Prostate gland (tissue), 2 donors: ENCODE data around the gene DCLK2.

Experiments
- CTCF ChIP-seq, 4 experiments: fragments of 200-600 bp in 2 of 4; fragments of 450-650 bp in 2 of 4; sonication (generic) in 2 of 4; IDR thresholded peaks; 1 replicate in 3 of 4; 2 replicates in 1 of 4; pipeline ENCODE4 v1.5.1; 2016 to 2019; ENCODE audit warnings: antibody characterized with exemption in 4 of 4, mild to moderate bottlenecking in 2 of 4, moderate library complexity in 2 of 4
- POLR2AphosphoS5 ChIP-seq: sonication (generic); formaldehyde crosslinking; IDR thresholded peaks from one replicate; pipeline ENCODE4 v1.6.1; 2017; ENCODE audit warnings: antibody characterized with exemption

GRCh38 chr4:150176547-150176946 lies 98.3 kb downstream of the DCLK2 start:
- no peak for TF ChIP-seq CTCF (IDR thresholded peaks at IDR 0.05)
- TF ChIP-seq POLR2AphosphoS5: no peak
